DOHH2 (cell line): ENCODE data around the gene FAM168B.

Experiments used
- H3F3A ChIP-seq: fragments of 200-600 bp; sonication (generic), shearing (Covaris generic); 2 replicates; pipeline ENCODE4 v1.6.0; 2016; ENCODE audit warnings: antibody characterized with exemption, mild to moderate bottlenecking; ENCODE audit not compliant: control insufficient read depth, insufficient read depth
- H3K27ac ChIP-seq: fragments of 200-600 bp; sonication (generic); 2 replicates; pipeline ENCODE4 v1.5.1; 2014; ENCODE audit warnings: low read depth, mild to moderate bottlenecking, low read length, moderate library complexity
- H3K27me3 ChIP-seq: fragments of 200-600 bp; sonication (generic); 2 replicates; pipeline ENCODE4 v1.6.1; 2014; ENCODE audit warnings: mild to moderate bottlenecking, low read length, mixed read lengths; ENCODE audit not compliant: control insufficient read depth
- H3K36me3 ChIP-seq: fragments of 200-600 bp; sonication (generic); 2 replicates; pipeline ENCODE4 v1.6.1; 2014; ENCODE audit warnings: mild to moderate bottlenecking, low read length, moderate library complexity, mixed read lengths; ENCODE audit not compliant: control insufficient read depth
- H3K4me1 ChIP-seq: fragments of 200-600 bp; sonication (generic); 2 replicates; pipeline ENCODE4 v1.6.1; 2014; ENCODE audit warnings: mild to moderate bottlenecking, low read length, mixed read lengths; ENCODE audit not compliant: control insufficient read depth
- H3K4me2 ChIP-seq: fragments of 200-600 bp; sonication (generic); 2 replicates; pipeline ENCODE4 v1.6.0; 2014; ENCODE audit warnings: mild to moderate bottlenecking, low read length, moderate library complexity
- H3K4me3 ChIP-seq: fragments of 200-600 bp; sonication (generic); 2 replicates; pipeline ENCODE4 v1.5.1; 2014; ENCODE audit warnings: mild to moderate bottlenecking, low read length, mixed read lengths
- H3K79me2 ChIP-seq: fragments of 200-600 bp; sonication (generic); 2 replicates; pipeline ENCODE4 v1.6.1; 2014; ENCODE audit warnings: mild to moderate bottlenecking, low read length, mixed read lengths; ENCODE audit not compliant: control insufficient read depth
- H3K9me2 ChIP-seq: fragments of 200-600 bp; sonication (generic); replicated peaks from 2 replicates; pipeline ENCODE4 v1.6.1; 2014; ENCODE audit warnings: mild to moderate bottlenecking, low read length, mixed read lengths; ENCODE audit not compliant: control insufficient read depth
- H3K9me3 ChIP-seq: fragments of 200-600 bp; sonication (generic); 2 replicates; pipeline ENCODE4 v1.6.1; 2014; ENCODE audit warnings: antibody characterized with exemption, low read length, mixed read lengths; ENCODE audit not compliant: control insufficient read depth, insufficient read depth
- H4K20me1 ChIP-seq: fragments of 200-600 bp; sonication (generic); 2 replicates; pipeline ENCODE4 v1.6.0; 2014; ENCODE audit warnings: low read depth, mild to moderate bottlenecking, antibody characterized with exemption, low read length, moderate library complexity; ENCODE audit not compliant: control insufficient read depth, insufficient read depth
- CTCF ChIP-seq: fragments of 200-600 bp; sonication (generic); IDR thresholded peaks from one replicate; pipeline ENCODE4 v1.5.1; 2014; ENCODE audit warnings: antibody characterized with exemption, mild to moderate bottlenecking, low read depth, low read length; ENCODE audit not compliant: poor library complexity, severe bottlenecking
- EZH2phosphoT487 ChIP-seq: fragments of 200-600 bp; sonication (generic); IDR thresholded peaks from 2 replicates; pipeline ENCODE4 v1.6.1; 2017; ENCODE audit warnings: borderline replicate concordance, mild to moderate bottlenecking, antibody characterized with exemption, low read length, moderate library complexity, mixed read lengths

The FAM168B gene

GRCh38 chr2:131122496-131122895, 29.2 kb upstream of the FAM168B start:
- H3K36me3 ChIP-seq: peaks cover 46% of the 10 kb centered on the region
- TF ChIP-seq CTCF: no peak
- no peak for TF ChIP-seq EZH2phosphoT487

GRCh38 chr2:131121464-131121863, 28.2 kb upstream of the FAM168B start:
- H3K36me3 ChIP-seq: peaks cover 36% of the 10 kb centered on the region
- peaks cover 6% of the 10 kb centered on the region; the same call in 1 of the 2 replicates for H4K20me1 ChIP-seq
- H3K27ac ChIP-seq: no peak overlapping the region
- H3K4me2 ChIP-seq: no peak overlapping the region
- H3K9me3 ChIP-seq: no peaks in the 10 kb centered on the region
- H3K9me2 ChIP-seq: no peaks in the 10 kb centered on the region
- H3K4me3 ChIP-seq: no peak overlapping the region
- no peak for TF ChIP-seq CTCF
- no peak for TF ChIP-seq EZH2phosphoT487
- H3K79me2 ChIP-seq: peaks cover 74% of the 10 kb centered on the region
- H3K27me3 ChIP-seq: no peaks in the 10 kb centered on the region
- no peaks in the 10 kb centered on the region for H3F3A ChIP-seq
- no peaks in the 10 kb centered on the region for H3K4me1 ChIP-seq

More at GRCh38 chr2:131122496-131122895, 29.2 kb upstream of the FAM168B start:
- Histone ChIP-seq H3F3A (no peaks in the 10 kb centered on the region), H3K9me3 (no peaks in the 10 kb centered on the region), H3K27me3 (no peaks in the 10 kb centered on the region), H3K27ac (no peak overlapping the region), H4K20me1 (peaks cover 6% of the 10 kb centered on the region; the same call in 1 of the 2 replicates), H3K9me2 (no peaks in the 10 kb centered on the region), H3K4me3 (no peak overlapping the region), H3K4me2 (no peak overlapping the region), H3K4me1 (no peaks in the 10 kb centered on the region), H3K79me2 (peaks cover 63% of the 10 kb centered on the region)

GRCh38 chr2:131120815-131121317, 27.6 kb upstream of the FAM168B start:
- no peak overlapping the region for H3K4me2 ChIP-seq
- H3K9me2 ChIP-seq: no peaks in the 10 kb centered on the region
- H3K27ac ChIP-seq: no peak overlapping the region
- no peaks in the 10 kb centered on the region for H3K27me3 ChIP-seq
- H3K4me1 ChIP-seq: no peaks in the 10 kb centered on the region
- TF ChIP-seq EZH2phosphoT487 (no peak), CTCF (no peak)
- no peaks in the 10 kb centered on the region for H3F3A ChIP-seq
- H3K79me2 ChIP-seq: peaks cover 80% of the 10 kb centered on the region
- no peaks in the 10 kb centered on the region for H3K9me3 ChIP-seq
- peaks cover 36% of the 10 kb centered on the region for H3K36me3 ChIP-seq
- peaks cover 6% of the 10 kb centered on the region; the same call in 1 of the 2 replicates for H4K20me1 ChIP-seq
- no peak overlapping the region for H3K4me3 ChIP-seq
